ENCODE data around the gene KCNQ1.

Gene KCNQ1

GRCh38 chr11:2761131-2762030 is 316.6 kb downstream of the KCNQ1 start:
- DNase-seq (ENCODE audit: low read depth in 2 of 2): no peak

DNA sequence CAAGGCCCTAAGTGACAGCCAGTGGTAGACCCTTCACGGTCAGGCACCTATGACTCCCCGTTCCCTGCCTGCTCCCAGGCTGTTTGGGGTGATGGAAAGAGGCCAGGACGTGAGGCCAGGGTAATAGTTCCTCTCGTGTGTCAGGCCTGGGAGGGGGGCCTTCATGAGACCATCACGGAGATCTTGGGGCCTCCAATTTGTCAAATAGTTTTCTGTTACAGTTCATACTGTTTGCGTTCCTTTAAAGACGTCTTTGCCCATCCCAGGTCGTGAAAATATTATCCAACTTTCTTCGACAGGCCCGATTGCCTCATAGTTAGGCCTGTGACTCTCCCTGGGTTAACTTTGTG is 317.2 kb downstream of the KCNQ1 start:
- DNase-seq (ENCODE audit: low read depth in 2 of 2): no peak

GRCh38 chr11:2762451-2762850 is 317.6 kb downstream of the KCNQ1 start:
- no peak for DNase-seq (ENCODE audit: low read depth in 2 of 2)

DNA sequence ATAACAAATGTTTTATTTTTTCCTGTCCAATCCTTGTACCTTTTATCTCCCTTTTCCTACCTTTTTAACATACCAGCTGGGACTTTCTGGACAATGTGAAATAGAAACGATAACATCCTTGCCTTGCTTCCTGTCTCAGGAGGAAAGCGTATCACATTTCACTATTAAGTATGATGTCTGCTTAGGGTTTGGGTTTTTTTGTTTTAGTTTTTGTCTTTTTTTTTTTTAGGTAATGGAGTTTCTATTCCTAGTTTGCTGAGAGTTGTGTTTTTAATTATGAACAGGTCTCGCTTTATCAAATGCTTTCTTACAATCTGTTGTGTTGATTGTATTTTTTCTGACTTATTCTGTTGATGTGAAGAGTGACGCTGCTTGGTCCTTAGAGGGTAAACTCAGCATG is 319.2 kb downstream of the KCNQ1 start:
- DNase-seq (ENCODE audit: low read depth in 2 of 2): no peak

- no peak for DNase-seq (ENCODE audit: low read depth in 2 of 2)
Measured at GRCh38 chr11:2765491-2765890, 320.7 kb downstream of the KCNQ1 start.

DNA sequence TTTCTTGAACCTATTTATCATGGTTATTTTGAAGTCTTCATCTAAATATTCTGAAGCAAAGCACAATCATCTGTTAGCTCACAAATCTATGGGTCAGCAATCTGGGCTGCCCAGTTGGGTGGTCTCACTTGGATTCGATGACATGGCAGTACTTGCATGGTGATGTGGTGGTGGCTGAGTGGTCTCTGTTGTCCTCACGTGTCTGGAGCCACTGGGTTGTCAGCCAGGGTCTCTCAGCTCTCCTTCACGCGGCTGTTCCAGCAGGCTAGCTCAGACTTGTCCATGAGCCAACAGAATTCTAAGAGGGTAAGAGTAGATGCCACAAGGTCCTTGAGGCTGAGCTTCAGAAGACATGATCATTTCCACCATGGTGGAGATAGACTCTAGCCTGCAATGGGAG is 321.4 kb downstream of the KCNQ1 start:
- no peak for DNase-seq (ENCODE audit: low read depth in 2 of 2)

DNA sequence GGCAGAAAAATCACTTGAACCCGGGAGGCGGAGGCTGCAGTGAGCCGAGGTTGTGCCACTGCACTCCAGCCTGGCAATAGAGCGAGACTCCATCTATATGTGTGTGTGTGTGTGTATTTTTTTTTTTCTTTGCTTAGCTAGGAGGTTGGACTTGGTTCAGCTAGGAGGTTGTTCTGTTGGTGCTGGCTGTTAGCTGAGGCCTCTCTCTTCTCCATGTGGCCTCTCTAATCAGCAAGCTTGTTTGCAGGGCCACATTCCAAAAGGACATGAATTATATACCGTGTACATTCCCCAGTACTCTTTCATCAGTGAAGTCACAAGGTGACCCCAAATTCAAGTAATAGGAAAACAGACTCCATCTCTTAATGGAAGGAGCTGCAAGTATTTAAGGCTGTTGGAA is 322.3 kb downstream of the KCNQ1 start:
- DNase-seq (ENCODE audit: low read depth in 2 of 2): no peak

GRCh38 chr11:2767801-2768200 is 323.0 kb downstream of the KCNQ1 start:
- DNase-seq (ENCODE audit: low read depth in 2 of 2): no peak

DNA sequence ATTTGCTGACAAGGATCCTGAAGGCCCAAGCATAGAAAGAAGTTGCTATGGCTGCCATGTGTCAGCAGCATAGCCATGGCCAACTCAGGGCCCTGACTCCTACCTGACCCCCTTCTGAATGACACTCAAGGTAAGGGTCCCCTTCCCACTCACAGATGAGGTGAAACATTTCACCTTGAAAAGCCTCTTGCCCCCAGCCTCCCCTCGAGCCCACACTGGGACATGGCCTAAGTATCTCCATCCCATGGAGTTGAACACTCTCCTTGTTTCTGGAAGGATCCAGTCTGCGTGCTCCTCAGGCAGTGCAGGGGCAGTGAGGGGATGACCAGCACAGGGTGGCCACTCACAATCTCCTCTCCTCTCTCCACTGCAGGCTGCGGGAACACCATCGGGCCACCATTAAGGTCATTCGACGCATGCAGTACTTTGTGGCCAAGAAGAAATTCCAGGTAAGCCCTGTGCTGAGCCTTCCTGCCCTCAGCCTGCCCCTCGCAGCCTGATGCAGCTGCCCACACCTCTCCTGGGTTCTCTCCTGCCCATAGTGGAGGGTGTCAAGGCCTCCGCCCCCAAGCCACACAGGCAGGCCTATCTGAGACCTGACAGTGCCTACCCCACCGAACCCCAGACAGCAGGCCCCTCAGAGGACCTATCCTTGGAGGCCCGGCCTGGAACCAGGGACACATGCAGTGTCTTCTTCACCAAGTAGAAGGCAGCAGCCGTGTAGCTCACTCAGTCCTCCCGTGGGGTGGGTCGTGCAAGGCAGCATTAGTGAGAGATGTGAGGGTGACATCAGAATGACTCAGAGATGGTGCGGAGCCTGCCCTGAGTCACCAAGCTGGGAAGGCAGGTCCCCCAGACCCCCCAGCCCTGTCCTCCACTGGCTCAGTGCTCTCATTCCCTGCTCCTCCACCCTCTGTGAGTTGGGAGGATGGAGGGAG is 323.9 kb downstream of the KCNQ1 start:
- DNase-seq (ENCODE audit: low read depth in 2 of 2): peak; percentile 26 to 47

- no peak for DNase-seq (ENCODE audit: low read depth in 2 of 2)
Measured at GRCh38 chr11:2769409-2770095, 324.7 kb downstream of the KCNQ1 start.

DNA sequence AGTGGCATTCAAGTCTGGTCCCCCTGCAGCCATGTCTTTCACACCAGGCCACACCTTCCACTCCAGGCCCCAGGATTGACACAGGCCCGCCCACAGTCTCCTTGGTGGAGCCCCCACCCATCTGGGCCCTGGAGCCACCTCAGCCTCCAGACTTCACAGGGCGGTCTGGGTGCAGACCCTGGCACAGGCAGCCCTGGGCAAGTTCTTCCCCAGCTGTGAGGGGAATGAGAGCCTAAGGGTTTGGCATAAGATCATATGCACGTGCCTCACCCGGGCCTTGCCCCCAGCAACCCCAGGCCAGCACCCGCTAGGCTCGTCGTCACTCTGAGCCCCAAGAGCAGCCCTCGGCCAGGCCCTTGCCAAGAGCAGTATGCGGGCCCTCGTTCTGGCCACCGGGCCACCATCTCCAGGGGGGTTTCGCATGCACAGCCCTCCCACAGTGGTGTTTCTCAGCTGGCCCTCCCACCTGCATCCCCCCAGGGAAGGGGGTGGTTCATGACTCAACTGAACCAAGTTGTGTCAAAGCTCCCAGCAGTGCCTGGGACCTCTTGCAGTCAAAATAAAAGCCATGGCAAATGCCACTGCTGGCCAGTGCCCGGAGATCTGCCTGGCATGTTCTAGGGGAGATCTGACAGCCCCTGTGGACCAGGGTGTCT is 325.4 kb downstream of the KCNQ1 start:
- no peak for DNase-seq (ENCODE audit: low read depth in 2 of 2)

GRCh38 chr11:2770761-2771301 is 326.0 kb downstream of the KCNQ1 start:
- DNase-seq (ENCODE audit: low read depth in 2 of 2): no peak

DNA sequence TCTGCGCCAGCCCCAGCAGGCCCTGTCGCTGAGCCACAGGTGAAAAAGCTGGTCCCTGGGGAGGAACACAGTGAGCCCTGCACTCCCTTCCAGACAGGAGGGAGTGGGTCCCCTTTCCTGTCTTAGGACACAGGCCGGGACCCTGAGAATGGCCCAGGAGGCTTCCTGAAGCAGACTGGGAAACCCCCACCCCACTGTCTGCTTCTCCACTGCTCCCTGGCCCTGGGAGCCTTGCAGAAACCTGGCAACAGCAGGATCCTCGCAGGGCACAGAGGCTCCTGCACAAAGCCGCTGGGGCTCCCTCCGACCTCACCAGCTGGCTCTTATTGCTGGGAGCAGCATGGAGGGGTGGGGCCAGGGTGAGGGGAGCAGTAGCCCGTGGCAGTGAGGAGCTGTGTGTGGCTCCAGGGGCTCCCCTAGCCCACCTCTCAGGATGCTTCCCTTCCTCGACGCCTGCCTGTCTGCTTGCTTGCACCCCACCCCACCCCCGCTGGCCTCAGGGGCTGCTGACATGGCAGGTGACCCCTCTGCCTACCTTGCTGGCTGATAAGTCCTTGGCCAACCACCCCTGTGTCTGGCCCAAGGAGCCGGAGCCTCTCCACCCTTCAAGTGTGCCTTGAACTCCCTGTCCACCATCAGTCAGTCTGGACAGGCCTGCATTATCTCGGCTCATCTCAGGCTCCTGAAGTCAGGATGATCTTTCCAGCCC is 327.1 kb downstream of the KCNQ1 start:
- DNase-seq (ENCODE audit: low read depth in 2 of 2): no peak

DNA sequence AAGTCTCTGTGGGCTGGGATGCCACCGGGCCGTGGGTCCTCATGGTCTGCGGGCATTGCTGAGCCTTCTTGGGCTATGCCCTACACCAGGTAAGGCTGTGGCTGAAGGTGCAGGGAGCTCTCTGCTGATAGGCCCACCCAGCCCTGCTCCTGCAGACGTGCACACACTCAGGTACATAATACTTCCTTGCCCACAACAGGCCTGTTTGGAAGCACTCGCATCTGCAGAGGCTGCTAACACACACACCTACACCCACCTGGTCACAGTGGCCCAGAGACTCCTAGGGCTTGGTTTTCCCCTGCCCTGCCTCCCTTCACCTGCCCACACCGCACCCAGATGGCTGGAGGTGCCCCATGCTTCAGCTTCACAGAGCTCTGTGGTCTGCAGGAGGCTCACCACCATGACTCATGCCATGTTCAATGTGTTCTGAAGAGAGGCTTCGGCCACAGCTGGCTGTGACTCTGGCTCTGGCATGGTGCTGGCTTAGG is 327.8 kb downstream of the KCNQ1 start:
- peak; percentile 36 to 48 for DNase-seq (ENCODE audit: low read depth in 2 of 2)

DNA sequence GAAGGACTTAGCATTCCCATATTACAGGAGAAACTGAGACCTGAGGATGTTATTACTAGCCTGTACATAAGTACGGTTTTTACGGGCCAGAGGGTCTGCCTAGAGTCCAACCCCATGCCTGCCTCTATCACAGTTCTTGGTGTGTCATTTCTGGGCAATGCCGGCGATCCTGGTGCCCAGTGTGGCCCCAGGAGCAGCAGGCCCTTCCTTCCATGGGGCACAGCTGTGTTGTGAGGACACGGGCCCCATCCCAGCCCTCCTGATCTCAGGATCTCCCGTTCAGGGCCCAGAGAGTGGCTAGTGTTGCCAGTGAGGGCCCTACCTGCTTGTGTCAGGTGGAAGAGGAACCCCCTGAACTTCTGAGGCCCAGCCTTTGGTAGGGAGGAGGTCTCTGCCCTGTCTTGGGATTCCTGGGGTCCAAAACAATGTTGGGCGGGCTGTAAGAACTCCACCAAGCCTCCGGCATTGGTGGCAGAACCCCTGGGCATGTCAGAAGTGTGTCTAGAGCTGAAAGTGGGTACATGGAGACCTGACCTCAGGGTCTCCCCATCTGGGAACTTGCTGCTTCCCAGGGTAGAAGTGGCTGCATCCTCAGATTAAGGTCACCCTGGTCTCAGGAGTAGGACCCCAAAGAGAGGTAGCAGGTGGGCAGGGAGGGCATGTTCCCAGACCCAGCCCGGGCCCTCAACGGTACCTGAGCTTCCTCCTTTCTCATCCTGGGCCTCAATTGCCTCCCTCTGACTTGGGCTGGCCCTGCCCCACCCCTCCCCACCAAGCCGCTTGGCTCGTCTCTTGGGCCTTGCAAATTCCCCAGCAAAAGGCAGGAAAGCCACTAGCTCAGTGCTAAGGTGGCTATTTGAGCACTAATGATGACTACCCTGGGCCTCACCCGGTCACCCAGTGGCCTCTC is 329.6 kb downstream of the KCNQ1 start:
- DNase-seq (ENCODE audit: low read depth in 2 of 2): no peak

DNA sequence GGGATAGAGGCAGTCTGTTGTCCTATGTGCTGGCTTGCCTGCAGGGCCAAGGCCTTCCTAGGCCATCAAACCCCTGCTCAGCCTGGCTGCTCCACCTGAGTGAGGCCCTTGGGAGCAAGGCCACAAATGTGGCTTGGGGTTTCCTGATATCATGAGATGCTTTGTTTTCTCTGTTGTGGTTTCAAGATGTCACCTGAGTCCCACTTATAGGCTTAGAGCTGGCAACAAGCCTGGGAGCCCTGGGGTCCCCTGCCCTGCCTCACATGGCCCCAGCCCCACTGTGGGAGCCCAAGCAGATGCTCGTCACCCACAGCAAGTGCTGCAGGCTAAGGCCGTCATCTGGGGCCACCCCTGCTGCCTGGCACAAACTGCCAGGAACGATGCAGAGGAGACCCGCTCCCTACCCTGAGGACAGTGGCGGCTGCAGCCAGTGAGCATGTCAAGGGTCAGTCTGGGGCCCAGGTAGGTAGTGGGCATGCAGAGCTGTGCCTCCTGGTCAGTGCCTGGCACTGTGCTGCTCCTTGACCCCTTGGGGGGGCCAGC is 330.3 kb downstream of the KCNQ1 start:
- no peak for DNase-seq (ENCODE audit: low read depth in 2 of 2)

DNA sequence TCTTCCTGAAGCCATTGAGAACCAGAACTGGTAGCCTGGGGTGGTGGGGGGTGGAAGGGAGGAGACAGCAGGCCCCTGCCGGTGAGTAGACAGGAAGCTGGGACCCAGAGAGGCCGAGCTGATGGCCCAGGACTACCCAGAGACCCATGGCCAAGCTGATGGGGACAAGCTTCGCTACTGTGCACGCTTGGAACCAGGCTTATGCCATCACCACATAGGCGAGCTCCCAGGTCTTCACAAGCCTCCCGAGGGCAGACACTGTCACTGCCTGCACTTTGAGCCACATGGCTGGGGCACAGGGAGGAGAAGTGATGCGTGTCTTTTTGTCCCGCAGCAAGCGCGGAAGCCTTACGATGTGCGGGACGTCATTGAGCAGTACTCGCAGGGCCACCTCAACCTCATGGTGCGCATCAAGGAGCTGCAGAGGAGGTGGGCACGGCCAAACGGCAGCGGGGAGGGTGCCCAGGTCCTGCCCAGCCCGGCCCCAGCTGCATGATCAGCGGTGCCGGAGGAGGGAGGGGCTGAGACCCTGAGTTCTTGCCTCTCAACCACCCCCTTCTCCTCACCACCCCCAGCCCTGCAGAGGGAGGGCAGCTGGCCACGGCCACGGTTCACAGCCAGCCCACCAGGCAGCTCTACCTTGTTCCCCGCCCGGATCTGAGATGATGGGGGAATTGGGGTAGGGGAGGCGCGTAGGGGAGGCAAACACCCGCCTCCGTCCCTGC is 331.0 kb downstream of the KCNQ1 start:
- DNase-seq (ENCODE audit: low read depth in 2 of 2): no peak

DNA sequence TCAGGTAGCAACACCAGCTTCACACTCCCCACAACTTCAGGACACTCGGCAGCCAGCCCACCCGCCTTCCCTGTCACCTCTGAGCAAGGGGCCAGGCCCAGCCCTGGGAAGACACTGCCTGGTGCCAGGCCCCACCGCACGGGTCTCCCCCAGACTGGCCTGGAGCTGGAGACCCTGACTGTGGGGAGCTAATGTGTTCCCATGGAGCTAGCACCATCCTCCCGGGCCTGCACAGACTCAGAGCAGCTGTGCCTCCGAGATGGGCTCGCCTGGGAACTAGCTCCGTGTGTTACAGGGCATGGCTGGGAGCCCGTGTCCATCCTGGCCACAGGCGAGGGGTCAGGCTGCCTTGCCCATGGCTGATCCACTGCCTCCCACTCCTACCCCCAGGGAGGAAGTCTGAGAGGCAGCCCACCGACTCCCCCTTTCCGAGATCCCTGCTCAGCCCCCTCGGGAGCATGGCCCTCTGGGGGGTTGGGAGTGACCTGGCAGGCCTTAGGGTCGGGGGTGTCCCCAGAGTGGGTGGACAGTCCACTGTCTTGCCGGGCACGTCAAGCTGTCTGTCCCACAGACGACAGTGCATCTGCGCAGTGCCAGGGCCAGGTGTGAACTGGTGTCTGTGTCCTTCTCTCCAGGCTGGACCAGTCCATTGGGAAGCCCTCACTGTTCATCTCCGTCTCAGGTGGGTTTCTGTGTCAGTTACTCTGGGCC is 331.7 kb downstream of the KCNQ1 start:
- no peak for DNase-seq (ENCODE audit: low read depth in 2 of 2)

Data from stimulated activated CD8-positive, alpha-beta memory T cell treated with anti-CD3 and anti-CD28 coated beads, Interleukin-15, amount 100 ng/mL, for 48 hours (primary cell).